ENCODE measurements around the gene TCTA.
A peak's percentile ranks its signal among the peaks of the same experiment; 100 is the strongest.
"Not testable (repeated sequence)": the region's sequence is repeated elsewhere in the genome, so short reads cannot be mapped to it uniquely, and the experiment has no call there.

Gene TCTA, protein sequence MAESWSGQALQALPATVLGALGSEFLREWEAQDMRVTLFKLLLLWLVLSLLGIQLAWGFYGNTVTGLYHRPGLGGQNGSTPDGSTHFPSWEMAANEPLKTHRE

DNA sequence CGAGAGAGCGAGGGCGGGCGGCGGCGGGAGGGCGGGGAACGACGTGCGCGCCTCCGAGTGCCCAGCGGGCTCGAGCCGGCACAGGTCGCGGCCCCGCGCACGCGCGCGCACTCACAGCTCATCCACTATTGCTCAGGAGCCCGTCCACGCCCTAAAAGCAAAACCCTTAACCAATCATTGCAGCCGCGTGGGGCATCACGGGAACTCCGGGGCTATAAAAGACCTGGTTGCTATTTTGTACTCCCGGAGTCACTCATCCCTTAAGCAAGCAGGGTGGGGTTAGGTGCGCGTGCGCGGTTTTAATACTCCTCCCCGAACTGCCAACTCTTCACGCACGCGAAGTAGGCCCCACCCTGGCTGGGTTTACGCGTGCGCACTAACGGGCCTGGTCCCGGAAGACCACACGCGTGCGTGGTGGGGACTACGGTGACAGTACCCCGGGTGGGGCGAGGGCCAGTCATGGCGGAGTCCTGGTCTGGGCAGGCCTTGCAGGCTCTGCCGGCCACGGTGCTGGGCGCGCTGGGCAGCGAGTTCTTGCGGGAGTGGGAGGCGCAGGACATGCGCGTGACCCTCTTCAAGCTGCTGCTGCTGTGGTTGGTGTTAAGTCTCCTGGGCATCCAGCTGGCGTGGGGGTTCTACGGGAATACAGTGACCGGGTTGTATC is at the start of gene TCTA, which contains the start of gene RHOA:
Gene TCTA (plus strand): TSS at position 456 of the 664 bp plus-strand sequence. CDS start 4 bp downstream, at position 460.
Gene RHOA (minus strand): TSS at position 9 of the 664 bp plus-strand sequence. CDS start 36,387 bp downstream, outside the sequence.
- peak; percentile 99 for DNase-seq

GRCh38 chr3:49362561-49362960 is 49.7 kb upstream of the TCTA start:
- no peak for DNase-seq

DNA sequence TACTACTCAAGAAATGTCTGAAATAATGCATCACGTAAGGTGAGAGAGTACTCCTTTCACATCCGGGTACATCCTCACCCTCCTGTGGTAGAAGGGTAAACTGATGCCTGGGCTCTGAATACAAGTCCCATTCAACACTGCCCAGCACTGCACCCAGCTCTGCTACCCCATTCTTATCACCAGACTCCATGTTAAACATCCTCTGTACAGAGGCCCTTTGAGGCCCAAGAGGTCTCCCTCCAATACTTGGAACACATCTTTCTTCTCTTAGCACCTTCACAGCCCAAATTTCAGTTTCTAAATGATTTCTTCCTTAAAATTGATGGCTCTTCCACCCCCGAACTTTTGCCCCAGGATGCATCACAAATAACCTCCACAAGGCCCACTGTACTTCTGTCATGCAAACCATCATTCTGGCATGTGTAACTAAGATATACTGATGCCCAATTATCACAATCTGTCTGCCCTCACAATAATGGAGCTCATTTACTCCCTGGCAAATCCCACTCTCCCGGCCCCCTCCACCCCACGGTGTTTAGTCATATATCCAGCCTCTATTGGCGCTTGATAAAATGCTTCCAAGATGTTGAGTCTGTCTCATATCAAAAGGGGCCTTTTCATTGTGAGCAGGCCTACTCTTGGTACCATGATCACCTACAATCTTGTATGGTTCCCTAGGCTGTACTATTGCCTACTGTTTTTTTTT is 41.5 kb upstream of the TCTA start:
- DNase-seq: no peak

DNA sequence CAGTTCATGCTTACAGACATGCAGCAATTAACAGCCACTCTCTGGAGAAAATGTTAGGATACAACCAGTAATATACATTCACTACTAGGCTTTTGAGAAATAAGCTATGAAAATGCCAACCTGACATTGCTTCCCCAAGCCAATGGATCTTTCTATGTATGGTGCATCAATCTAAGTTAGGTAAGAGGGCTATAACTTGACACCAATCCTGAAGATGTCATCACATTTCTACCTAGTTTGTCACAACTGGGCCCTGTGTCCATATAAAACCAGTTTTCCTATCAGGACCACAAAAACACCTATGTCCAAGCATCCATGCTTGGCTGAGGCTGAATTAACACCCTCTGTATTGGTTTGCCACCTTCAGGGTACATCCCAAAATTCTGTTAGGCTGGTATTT is 40.3 kb upstream of the TCTA start:
- DNase-seq: no peak

GRCh38 chr3:49377483-49377882 is 34.7 kb upstream of the TCTA start:
- peak; percentile 69 for DNase-seq

GRCh38 chr3:49378249-49378895 is 33.9 kb upstream of the TCTA start:
- no peak for DNase-seq

- DNase-seq: no peak
Observed at GRCh38 chr3:49383387-49383786, 28.8 kb upstream of the TCTA start.

DNA sequence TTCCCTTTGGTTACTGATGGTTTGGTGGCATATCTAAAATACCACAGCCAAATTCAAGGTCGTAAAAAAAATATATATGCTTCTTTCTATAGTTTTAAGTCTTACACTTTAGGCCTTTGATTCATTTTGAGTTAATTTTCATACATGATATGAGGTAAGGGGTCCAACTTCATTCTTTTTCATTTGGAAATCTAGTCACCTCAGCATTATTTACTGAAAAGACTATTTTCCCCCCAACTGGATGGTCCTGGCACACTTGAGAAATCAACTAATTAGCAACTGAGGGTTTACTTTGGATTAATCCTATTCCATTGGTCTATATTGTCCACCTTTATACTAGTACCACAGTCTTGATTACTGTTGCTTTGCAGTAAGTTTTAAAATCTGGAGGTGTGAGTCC is 26.6 kb upstream of the TCTA start:
- DNase-seq: no peak

GRCh38 chr3:49386056-49386756 is 26.0 kb upstream of the TCTA start:
- no peak for DNase-seq

DNA sequence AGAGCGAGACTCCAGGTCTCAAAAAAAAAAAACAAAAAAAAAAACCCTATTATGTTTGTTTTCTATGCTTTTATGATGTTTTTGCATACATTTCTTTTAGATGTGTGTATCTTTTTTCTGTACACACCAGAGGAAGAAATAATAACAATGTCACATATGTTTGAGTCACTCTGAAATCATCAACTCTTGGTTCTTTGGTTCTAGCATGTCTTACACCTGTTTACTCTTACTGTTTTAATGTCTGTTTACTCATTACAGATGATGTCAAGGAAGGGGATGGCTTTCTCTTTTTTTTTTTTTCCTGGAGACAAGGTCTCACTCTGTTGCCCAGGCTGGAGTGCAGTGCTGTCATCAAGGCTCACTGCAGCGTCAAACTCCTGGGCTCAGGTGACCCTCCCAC is 24.5 kb upstream of the TCTA start:
- DNase-seq: no peak

DNA sequence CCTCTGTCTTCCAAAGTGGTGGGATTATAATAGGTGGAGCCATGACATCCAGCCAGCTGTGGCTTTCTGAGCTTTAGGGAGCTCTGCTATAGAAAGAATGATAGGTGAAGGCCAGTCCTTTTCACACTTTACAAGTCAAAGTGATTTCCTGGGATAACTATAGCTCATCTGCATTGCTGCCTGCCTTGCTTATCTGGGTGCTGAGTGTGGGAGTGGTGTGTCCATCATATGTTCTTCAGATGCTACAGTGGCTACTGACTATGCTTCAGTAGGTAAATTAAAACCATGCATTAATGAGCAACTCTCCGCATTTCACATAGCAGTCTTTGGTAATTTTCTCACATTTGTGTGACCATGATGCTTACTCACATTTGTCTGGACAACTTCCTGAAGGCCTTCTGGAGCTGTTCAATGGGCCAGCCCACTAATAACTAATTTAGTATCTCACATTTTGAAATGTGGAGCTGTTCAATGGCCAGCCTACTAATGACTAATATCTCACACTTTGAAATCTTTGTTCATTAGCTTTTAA is 23.9 kb upstream of the TCTA start:
- DNase-seq: no peak

DNA sequence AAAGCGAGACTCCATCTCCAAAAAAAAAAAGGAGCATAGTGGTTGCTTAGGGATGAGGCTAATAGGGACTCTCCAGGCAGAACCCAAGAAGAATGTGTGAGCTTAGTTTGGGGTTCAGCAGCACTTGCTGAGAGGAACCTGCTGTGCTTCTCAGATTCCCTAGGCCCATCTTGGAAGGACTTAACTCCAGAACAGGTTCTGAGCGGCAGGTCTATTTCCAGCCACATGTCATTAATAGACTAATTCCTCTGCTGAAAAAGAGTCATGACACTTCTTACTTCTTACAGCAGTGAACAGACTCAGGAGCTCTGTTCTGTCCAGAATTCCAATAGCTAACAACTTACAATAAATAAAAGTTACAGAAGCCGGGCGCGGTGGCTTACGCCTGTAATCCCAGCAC is 22.9 kb upstream of the TCTA start:
- no peak for DNase-seq

DNA sequence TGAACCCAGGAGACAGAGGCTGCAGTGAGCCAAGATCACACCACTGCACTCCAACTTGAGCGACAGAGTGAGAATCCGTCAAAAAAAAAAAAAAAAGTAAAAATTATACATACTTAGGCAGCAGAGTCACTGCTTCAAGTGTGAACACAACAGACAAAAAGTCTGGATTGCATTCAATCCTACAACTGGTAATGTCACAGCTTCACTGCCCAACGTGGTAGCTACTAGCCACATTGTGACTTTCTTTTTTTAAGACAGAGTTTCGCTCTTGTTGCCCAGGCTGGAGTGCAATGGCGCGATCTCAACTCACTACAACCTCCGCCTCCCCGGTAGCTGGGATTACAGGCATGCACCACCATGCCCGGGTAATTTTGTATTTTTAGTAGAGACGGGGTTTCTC is 20.9 kb upstream of the TCTA start:
- not testable (repeated sequence) for DNase-seq

- DNase-seq: no peak
Observed at GRCh38 chr3:49397470-49397869, 14.8 kb upstream of the TCTA start.

DNA sequence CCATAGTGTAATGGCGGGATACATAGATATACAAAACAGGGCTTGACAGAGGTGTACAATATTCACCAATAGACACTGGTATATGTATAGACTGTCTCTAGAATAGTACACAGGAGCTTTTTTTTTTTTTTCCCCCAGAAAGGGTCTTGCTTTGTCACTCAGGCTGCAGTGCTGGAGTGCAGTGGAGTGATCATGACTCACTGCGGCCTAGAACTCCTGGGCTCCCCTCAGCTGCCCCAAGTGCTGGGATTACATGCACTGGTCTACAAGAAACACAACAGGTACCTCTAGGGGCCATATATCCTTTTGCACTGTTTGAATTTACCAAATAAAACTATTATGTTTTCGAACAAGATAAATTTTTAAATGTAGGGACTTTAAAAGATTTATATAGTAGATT is 12.8 kb upstream of the TCTA start:
- DNase-seq: no peak

- no peak for DNase-seq
Observed at GRCh38 chr3:49401766-49402165, 10.5 kb upstream of the TCTA start.

DNA sequence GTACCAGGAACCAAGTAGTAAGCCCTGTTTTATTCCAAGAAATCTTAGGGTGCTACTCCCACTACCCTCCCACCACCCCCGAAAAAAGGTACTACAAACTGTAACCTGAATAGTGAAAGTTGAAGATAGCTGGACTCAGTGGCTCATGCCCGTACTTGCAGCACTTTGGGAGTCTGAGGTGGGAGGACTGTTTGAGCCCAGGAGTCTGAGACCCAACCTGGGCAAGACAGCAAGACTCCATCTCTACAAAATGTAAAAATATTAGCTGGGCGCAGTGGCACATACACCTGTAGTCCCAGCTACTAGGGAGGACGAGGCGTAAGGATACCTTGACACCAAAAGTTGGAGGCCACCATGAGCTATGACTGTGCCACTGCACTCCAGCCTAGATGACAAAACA is 8.3 kb upstream of the TCTA start:
- DNase-seq: no peak

DNA sequence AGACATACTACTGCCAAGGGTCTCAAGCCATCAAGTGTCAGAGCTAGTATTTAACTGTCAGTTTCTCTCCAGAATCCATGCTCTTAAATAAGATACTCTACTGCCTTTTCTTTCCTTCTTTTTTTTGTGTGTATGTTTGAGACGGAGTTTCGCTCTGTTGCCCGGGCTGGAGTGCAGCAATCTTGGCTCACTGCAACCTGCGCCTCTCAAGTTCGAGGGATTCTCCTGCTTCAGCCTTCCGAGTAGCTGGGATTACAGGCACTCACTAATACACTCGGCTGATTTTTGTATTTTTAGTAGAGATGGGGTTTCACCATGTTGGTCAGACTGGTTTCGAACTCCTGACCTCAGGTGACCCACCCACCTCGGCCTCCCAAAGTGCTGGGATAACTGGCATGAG is 6.7 kb upstream of the TCTA start:
- DNase-seq: not testable (repeated sequence)

- no peak for DNase-seq
Observed at GRCh38 chr3:49406571-49407565, 5.4 kb upstream of the TCTA start.

GRCh38 chr3:49410066-49410845 is 2.0 kb upstream of the TCTA start:
- no peak for DNase-seq
